NCI-H82 (cell line): ENCODE data around the gene CAMKMT.

Experiments used
- DNase-seq: peaks from one replicate; lab custom pipeline; 2025; lab: John Stamatoyannopoulos, UW

Gene CAMKMT

GRCh38 chr2:44596537-44597320, 235.0 kb downstream of the CAMKMT start:
- peak; percentile 15 for DNase-seq

- no peak for DNase-seq
These were observed 236.8 kb downstream of the CAMKMT start for GRCh38 chr2:44598330-44599119.

GRCh38 chr2:44599130-44599529, 237.4 kb downstream of the CAMKMT start:
- peak; percentile 80 for DNase-seq

- DNase-seq: no peak
These were observed 240.7 kb downstream of the CAMKMT start for GRCh38 chr2:44602446-44602845.

- DNase-seq: no peak
These were observed 243.8 kb downstream of the CAMKMT start for GRCh38 chr2:44605511-44605910.

- no peak for DNase-seq
These were observed 250.5 kb downstream of the CAMKMT start for GRCh38 chr2:44612276-44612675.

- no peak for DNase-seq
These were observed 253.2 kb downstream of the CAMKMT start for GRCh38 chr2:44614940-44615339.

- DNase-seq: peak; percentile 43
These were observed 254.3 kb downstream of the CAMKMT start for GRCh38 chr2:44615950-44616518.

- no peak for DNase-seq
These were observed 255.0 kb downstream of the CAMKMT start for GRCh38 chr2:44616667-44617155.

- DNase-seq: peak; percentile 56
These were observed 256.7 kb downstream of the CAMKMT start for GRCh38 chr2:44618251-44619023.

- DNase-seq: peak; percentile 36
These were observed 258.6 kb downstream of the CAMKMT start for GRCh38 chr2:44620189-44620990.

- no peak for DNase-seq
These were observed 262.0 kb downstream of the CAMKMT start for GRCh38 chr2:44623622-44624351.

- DNase-seq: no peak
These were observed 266.6 kb downstream of the CAMKMT start for GRCh38 chr2:44628297-44628696.

GRCh38 chr2:44632931-44633689, 271.4 kb downstream of the CAMKMT start:
- DNase-seq: no peak

- no peak for DNase-seq
These were observed 274.0 kb downstream of the CAMKMT start for GRCh38 chr2:44635725-44636124.

- peak; percentile 39 for DNase-seq
These were observed 276.9 kb downstream of the CAMKMT start for GRCh38 chr2:44638649-44639048.

GRCh38 chr2:44639399-44639798, 277.7 kb downstream of the CAMKMT start:
- no peak for DNase-seq

- DNase-seq: peak; percentile 48
These were observed 280.5 kb downstream of the CAMKMT start for GRCh38 chr2:44642123-44642857.

GRCh38 chr2:44645937-44646336, 284.2 kb downstream of the CAMKMT start:
- no peak for DNase-seq
